Activated gamma-delta T cell treated with Interleukin-2 at 50 U/mL for 16 hours (primary cell): ENCODE data around the gene RNF225.
A peak's percentile ranks its signal among the peaks of the same experiment; 100 is the strongest.
"Not testable (repeated sequence)": the region's sequence is repeated elsewhere in the genome, so short reads cannot be mapped to it uniquely, and the experiment has no call there.

ENCODE experiments used
- DNase-seq: peaks from one replicate; pipeline ENCODE4 v3.0.0-alpha.2; 2020

Gene RNF225

DNA sequence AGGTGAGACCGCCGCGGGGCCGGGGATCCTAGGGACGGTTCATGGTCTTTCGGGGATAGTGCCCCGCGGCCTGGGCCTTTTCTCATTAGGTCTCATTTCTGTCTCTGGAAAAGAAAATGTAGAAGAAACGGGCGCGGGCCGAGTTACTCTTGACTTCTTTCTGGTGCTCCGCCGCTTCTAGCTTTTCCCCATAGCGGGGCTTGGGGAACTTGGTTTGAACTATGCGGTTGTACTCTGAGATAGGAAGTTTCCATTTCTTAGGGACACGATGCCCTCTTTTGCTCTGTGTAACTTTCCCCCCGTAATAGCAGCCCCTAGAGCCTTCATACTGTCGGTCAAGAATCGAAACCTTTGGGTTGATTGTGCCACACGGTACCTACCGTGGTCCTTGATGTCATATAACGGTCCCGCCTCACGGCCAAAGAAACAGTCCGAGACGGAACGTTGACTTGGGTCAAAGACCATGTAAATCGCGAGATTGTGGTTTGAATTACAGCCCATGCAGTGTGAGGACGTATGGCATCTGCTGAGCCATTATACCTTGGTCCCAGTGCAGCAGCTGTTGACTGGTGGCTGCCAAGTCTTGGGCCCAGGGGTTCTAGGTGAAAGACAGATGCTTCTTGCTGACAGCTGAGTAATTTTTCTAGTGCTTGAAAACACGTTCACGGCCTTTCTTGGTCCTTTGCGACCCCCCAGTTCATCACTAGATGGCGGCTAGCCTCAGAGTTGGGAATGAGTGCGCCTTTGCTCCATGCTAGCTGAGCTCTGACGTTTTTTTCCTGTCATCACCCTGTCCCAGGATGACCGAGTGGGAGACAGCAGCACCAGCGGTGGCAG is 7.9 kb upstream of the RNF225 start:
- no peak for DNase-seq

DNA sequence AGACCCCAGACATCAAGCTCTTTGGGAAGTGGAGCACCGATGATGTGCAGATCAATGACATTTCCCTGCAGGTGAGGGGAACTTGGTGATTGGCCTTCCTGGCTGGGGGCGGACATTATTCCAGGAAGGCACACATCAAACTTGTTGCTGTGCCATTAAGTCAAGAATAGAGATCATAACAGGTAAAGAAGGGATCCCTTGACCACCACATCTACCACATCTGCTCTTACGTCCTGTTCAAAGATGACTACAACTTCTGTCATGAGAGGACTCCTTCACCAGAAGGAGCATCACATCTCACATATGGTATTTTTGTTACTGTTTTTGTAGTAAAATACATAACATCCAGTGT is 7.3 kb upstream of the RNF225 start:
- no peak for DNase-seq

DNA sequence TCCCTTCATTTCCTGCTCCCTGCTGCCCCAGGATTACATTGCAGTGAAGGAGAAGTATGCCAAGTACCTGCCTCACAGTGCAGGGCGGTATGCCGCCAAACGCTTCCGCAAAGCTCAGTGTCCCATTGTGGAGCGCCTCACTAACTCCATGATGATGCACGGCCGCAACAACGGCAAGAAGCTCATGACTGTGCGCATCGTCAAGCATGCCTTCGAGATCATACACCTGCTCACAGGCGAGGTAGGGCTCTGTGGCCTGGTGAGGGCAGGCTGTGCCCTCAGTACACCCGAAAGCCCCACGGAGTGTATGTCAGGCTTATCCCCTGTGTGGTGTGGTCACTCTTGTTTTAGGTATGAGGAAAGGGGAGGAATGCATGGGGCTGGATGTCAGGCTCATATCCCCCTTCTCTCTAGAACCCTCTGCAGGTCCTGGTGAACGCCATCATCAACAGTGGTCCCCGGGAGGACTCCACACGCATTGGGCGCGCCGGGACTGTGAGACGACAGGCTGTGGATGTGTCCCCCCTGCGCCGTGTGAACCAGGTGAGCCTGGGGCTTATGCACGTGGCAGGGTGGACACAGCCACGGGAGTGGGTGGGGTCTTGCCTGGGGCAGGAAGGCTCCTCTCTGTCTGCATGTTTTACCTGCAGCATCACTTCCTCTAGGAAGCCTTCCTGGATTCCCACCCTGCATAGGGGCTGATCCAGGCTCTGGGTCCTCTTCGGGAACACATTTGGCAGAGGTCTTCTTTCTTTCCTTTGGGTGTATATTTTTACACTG is 2.3 kb upstream of the RNF225 start:
- DNase-seq: no peak

DNA sequence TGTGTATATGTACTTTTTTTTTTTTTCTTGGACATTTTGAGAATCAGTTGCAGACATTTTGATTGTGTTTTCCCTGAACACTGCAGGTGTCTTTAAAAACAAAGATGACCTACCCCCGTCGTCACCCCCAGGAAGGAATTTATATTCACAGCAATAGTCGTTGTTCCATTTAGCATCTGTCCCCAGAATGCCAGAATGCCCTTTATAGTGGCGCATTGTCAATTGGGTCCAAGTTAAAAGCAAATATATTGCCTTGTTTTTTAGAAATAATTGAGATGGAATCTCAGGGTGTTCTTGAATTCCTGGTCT is 1.8 kb upstream of the RNF225 start:
- DNase-seq: no peak

DNA sequence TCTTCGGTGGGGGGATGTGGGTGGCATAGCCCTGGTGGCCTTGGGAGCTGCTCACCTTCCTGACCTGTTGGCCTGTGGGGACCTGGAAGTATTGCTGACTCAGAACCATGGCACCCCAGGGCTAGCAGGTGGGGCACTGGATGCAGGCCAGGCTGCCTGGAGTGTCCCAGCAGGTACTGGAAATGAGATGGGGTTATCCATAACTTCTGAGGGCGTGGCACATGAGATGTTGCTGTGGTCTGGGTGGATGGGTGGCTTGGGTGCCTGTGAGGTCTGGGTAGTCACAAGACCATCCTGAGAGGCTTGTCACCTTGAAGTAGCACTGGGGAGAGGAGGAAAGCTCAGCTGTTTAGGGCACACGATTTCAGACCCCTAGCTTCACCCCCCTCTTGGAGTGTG is 636 bp upstream of the RNF225 start:
- no peak for DNase-seq

DNA sequence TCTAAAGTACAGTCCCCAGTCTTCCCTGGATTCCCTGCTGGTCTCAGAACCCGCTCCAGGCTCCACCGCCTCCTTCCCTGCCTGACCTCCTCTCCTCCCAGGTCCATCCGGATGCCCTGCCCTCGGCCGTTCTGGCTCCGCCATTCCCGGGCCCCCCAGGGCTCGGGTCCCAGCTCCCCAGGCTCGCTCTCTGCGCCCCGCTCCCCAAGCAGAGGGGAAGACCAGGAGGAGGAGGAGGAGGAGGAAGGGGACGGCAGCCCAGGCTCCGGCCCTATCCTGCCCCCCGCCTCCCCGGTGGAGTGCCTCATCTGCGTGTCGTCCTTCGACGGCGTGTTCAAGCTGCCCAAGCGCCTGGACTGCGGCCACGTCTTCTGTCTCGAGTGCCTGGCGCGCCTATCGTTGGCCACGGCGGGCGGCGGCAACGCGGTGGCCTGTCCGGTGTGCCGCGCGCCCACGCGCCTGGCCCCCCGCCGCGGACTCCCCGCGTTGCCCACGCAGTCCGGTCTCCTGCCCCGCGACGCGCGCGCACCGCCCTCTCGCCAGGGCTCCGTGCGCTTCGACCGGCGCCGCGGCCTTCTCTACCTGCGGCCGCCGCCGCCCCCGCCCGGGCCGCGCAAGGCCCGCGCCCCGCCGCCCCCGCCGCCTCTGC is 647 bp downstream of the RNF225 start:
- no peak for DNase-seq

DNA sequence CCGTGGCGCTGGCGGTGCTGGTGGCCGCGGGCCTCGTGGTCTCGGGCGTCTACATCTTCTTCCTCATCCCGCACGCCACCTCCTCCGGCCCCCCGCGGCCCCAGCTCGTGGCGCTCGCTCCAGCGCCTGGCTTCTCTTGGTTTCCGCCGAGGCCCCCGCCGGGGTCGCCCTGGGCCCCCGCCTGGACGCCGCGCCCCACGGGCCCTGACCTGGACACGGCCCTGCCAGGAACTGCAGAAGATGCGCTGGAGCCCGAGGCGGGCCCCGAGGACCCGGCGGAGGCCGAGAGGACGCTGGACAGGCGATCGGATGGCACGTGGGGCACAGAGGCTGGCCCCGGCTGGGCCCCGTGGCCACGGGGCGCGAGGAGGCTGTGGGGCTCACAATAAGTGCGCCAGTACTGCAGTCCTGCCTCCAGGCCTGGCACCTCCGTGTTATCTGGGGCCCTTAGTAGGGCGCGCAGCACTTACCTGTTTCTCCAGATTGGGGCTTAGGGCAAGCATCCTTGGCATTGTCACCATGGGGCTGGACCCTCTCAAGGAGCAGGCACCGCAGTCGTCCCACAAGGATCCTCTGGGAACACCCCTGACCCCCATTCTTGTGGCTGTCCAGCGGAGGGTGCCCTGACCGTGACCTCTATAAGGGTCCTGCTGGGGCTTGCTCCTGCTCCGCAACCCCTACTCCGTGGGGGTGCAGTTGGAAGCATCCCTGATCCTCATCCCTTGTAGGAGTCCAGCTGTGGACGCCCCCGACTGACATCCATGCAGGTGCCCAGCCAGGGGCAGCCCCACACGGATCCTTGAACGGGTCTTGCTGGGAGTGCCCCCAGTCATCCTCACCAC is 1.5 kb downstream of the RNF225 start:
- DNase-seq: no peak

DNA sequence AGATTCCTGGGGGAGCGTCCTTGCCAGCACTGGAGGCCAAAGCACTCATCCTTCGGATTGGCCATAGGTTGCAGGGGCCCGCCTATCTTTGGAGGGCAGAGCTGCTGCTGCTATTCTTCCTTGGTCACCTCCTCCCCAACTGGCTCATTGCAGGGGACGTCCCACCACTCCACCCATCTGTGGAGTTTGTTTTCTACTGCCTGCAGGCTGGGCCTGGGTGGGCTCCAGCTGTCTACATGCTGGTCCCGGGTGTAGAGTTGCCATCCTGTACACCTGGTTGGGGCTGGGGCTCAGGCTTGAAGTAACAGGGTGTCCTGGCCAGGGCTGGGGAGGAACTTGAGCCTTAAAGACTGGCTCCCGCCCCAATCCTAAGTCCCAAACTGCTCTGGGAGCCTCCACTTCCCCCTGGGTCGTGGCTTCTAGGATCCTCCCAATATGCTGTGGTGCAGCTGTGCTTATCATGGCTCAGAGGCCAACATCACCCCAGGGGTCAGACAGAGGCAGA is 2.1 kb downstream of the RNF225 start:
- no peak for DNase-seq

DNA sequence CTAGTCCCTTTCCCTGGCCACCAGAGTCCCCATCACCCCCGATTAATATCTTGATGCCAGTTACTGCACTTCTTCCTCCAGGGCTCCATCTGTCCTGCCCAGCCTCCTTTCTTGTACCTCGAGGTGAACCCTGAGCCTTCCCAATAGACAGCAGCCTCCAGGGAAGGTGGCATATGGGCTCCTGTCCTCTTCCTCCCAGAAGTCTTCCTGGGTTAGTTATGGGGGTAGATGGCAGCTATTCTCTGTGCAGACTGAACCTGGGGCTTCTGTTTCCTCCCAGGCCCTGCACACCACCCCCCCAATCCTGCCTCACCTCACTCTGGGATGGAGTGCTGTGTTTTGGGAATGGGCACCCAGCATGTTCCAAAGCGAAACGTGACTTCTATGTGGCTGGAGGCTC is 2.6 kb downstream of the RNF225 start:
- DNase-seq: no peak

DNA sequence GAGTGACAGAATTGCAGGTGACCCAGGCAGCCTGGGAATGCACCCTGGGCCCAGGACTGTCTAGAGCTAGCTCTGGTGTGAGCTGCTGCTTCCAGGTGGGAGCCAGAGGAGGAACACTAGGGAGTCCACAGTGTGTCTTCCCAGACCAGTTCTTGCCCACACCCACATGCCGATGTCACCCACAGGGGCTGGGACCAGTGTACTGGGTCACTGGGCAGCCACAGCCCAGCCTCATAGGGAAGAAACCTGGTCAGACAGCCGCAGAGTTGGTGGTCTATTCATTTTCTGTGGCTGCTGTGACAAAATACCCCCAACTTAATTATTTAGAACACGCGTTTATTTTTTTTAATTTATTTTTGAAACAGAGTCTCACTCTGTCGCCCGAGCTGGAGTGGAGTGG is 3.1 kb downstream of the RNF225 start:
- DNase-seq: no peak

DNA sequence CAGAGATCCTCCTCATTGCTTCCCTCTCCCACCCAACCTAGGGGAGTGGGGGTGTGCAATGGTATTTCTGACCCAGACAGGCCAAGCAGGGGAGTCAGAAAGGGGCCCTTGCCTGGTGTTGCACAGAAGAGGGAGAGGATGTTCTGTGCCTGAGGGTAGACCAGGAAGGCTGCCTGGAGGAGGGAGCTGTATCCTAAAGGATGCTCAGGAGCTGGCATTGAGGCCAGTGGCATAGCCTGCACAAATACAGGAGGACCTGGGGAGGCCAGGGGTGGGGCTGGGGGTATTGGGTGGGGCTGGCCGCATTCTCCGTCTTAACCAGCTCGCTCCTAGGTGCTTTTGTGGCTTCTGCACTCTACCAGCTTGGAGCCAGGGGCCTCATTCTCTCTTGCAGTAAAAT is 4.4 kb downstream of the RNF225 start:
- DNase-seq: no peak

DNA sequence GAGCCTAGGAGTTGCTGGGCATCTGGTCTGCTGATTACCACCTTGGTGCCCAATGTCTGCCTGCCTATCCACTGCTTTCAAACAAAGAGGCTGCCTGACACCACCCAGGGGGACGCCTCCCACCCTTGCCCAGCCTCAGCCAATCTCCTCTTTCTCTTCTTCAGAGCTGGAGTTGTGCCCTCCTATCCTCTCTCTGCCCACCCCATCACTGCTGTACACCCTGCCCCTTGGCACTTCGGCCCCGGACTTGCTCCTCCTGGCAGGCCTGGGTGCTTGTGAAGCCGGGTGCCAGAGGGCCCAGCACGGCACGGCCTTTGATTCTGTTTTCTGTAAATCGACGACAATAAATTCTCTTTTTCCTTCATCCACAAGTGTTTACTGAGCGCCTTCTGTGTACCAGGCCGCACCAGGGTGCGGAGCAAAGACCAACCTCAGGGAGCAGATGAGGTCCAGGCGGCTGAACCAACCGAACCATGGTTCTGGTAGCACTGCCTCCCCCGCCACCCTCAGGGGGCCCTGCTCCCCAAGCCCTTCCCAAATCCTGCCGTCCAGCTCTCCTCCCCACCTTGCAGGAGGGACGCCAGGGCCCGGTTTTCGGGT is 5.0 kb downstream of the RNF225 start:
- no peak for DNase-seq

DNA sequence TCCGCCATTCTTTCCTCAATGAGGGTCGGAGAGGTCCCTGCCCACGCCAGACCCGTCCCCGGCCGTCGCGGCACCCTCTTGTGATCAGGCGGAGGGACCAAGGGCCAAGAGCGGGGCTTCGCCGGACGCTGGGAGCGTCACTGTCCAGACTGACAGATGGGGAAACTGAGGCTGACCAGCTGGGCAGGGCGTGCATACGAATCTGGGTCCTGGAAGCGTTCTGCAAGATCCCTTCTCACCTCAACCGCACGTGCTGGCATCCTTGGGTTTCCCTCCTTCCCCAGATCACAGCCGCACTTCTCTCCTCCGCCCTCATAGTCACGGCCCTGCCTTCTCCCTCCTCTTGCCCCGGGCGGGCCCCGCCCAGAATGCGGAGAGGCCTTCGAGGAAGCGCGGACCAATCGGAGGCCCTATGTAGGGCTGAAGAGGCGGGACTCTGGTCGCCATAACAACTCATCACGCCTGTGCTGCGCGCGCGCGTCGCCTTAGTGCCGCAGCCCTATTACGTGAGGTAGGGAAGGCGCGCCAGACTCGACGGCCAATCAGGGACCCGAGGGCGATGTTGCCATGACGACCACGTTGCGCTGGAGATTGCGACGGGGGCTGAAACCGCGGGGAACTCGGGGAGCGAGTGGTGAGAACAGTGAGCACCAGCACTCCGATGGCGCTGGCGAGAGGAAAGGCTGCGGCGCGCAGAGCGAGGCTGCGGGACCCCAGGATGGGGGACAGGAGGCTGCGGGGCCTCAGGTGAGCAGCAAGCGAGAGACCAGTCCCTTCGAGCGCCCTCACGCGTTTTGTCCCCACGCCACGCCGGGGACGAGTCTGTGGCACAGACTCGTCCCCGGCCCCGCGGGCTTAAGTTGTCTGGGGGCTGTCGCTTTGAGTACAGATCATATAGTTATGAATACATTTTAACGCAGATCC is 5.7 kb downstream of the RNF225 start:
- peak; percentile 99 for DNase-seq

DNA sequence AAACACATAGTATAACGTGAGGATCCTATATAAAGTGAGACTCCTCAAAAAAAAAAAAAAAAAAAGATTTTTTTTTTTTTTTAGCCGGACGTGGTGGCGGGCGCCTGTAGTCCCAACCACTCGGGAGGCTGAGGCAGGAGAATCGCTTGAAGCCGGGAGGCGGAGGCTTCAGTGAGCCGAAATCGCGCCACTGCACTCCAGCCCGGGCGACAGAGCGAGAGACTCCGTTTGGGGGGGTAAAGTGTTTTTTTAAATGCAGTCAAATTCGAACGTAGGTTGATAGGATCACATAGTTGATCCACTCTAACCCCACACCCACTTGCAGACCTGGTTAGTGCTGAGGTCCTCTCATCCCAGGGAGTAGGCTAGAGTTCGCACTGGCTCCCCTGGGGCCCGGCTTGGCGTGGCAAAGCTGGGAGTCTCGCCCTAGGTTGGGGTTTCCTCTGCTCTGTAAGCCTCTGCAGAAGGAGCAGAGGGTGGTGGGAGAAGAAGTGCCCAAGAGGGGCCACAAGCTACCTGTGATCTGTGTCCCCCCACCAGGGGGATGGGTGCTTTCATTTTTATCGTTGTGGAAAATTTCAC is 6.5 kb downstream of the RNF225 start:
- DNase-seq: no peak

DNA sequence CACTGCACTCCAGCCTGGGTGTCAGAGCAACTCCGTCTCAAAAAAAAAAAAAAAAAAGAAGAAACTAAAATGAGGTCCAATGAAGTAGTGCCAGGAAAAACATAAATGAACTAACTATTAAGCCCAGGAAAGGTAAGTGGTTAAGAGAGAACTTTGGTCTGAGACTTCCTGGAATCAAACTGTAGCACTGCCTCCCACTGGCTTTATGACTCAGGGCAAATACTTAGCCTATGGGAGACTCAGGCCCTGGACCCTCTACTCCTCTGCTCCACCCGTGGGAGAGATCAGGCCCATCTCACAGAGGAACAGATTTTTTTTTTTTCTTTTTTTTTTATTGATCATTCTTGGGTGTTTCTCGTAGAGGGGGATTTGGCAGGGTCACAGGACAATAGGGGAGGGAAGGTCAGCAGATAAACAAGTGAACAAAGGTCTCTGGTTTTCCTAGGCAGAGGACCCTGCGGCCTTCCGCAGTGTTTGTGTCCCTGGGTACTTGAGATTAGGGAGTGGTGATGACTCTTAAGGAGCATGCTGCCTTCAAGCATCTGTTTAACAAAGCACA is 8.5 kb downstream of the RNF225 start:
- DNase-seq: not testable (repeated sequence)

DNA sequence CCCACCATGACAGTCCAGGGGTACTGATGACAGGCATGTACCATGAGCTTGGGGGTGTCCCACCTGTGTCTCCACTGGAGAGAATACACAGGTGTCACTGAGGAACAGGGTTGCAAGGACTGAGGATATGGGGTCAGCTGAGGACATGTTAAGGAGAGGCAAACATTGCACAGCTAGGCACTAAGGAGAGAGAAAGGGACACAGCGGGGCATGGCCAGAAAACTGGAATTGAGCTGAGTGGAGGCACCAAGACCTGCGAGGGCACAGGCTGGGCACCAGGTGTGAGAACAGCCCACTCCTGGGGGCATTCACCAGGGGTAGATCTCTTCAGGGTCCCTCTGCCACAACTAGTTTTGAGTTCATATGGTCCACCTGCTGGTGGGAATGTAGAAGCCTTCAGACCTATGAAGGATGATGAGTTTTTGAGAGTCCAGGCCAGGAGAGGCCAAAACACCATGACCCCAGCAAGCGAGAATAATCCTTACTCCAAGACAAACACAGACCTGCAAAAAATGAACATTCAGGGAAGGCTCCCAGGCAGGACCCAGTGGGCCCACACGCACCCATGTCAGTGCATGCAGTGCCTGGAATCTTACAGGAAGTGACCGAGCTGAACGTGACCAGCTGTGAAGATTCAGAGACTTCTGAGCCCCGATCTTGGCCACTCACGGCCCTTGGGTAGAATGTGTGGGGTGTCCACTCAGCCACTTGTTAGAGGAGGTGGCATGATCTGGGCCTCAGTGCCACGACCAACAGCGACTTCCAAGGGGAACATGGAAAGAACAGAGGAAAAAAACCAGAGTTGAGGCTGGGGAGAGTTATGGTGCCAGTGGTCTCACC is 11.6 kb downstream of the RNF225 start:
- DNase-seq: no peak

DNA sequence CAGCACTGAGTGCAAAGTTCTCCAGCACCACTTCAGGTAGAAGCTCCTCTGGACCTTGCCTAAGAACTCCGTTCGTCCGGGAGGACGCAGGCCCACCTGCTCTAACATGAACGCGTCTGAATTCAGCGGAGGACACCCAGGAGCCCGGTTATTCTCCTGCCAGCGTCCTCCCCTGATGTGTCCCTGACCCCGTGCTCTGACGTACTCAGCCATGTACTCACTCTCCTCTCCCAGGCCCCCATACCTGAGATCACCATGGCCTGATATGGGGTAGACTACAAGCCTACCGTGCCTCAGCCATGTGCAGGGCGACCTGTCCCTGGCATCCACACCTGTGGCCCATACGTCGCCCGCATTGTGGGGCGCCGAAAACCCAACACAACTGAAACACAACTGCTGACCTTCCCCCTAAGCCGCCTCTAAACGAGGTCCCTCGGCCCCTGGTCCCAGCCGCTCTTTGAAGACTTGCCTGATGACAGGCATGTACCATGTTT is 12.2 kb downstream of the RNF225 start:
- no peak for DNase-seq

DNA sequence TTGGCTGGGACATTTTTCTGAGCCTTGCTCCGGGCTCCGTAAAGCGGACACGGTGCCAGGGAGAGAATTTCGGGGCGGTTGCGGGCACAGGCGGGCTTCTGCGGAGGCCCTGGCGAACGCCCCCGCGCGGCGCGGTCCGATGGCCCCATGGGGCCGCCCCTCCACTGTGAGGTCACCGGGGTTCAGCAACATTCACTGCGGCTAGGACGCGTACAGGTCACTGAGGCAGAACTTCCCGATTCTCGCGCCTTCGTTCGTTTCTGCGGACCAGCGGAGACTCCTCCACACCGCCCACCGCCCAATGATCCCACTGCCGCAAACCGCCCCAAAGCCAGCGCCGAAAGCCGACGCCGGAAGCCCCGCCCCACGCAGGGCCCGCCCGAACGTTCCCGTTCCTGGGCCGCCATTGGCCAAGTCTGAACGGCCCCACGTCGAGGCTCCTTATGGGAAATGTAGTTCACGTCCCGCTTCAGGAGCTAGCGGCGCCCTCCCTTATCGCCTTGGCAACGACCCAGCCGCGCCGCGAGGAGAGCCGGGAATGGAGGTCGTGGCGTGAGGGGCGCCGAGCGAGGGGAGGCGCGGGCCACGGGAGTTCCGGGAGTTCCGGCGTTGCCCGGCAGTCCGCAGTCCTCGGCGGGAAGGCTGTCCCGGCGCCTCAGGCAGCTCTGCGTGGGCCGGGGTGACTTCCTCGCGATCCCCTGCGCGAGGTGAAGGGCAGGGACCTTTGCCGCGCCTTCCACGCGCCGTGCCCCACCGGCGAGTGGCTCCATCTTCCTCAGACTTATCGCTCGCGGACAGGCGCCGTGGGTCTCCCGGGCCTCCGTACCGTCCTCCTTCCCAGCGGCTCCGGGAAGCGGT is 12.9 kb downstream of the RNF225 start, which contains the start of gene ZNF584:
Gene ZNF584, plus strand, starts transcription at position 498 of the 858 bp plus-strand sequence. CDS start 499 bp downstream, outside the sequence.
- peak; percentile 93 for DNase-seq
